ENCODE results near the gene ADAM12. TPM values are rescaled to one million over a fixed set of nuclear protein-coding genes. Genes with fewer than 3 reads are reported as not detected.

Gene ADAM12
- total RNA-seq, 4 donors from 2014 or later = under 0.01 to 60.8 (median 0.64) TPM; not detected in 1

GRCh38 chr10:126397156-126397555, 8.9 kb upstream of the ADAM12 start:
- no peak overlapping the region for H3K4me3 ChIP-seq
- H3K36me3 ChIP-seq = no peaks in the 10 kb centered on the region
- intact Hi-C loops (cut with DNase I; ENCODE audit: low total_unique reads) = no loop called here
- H3K27me3 ChIP-seq = no peaks in the 10 kb centered on the region
- H3K9me3 ChIP-seq = no peaks in the 10 kb centered on the region
- no peak for DNase-seq
- TF ChIP-seq POLR2A (IDR thresholded peaks at IDR 0.05) (no peak), CTCF (IDR thresholded peaks at IDR 0.05) (no peak)
- no peak overlapping the region for H3K27ac ChIP-seq
- H3K4me1 ChIP-seq = no peaks in the 10 kb centered on the region

GRCh38 chr10:126394948-126395347, 6.7 kb upstream of the ADAM12 start:
- intact Hi-C loops (cut with DNase I; ENCODE audit: low total_unique reads) = no loop called here
- no peak overlapping the region for H3K27ac ChIP-seq

GRCh38 chr10:126393076-126393475, 4.8 kb upstream of the ADAM12 start:
- H3K27me3 ChIP-seq = no peaks in the 10 kb centered on the region
- intact Hi-C loops (cut with DNase I; ENCODE audit: low total_unique reads) = no loop called here
- no peak for DNase-seq
- no peaks in the 10 kb centered on the region for H3K4me1 ChIP-seq
- no peaks in the 10 kb centered on the region for H3K36me3 ChIP-seq
- H3K27ac ChIP-seq = no peak overlapping the region
- TF ChIP-seq POLR2A (IDR thresholded peaks at IDR 0.05) = no peak
- H3K9me3 ChIP-seq = no peaks in the 10 kb centered on the region
- H3K4me3 ChIP-seq = no peak overlapping the region

More at GRCh38 chr10:126394948-126395347, 6.7 kb upstream of the ADAM12 start:
- no peaks in the 10 kb centered on the region for H3K36me3 ChIP-seq
- H3K4me3 ChIP-seq = no peak overlapping the region
- no peak for DNase-seq
- no peaks in the 10 kb centered on the region for H3K27me3 ChIP-seq
- TF ChIP-seq POLR2A (IDR thresholded peaks at IDR 0.05) (no peak), CTCF (IDR thresholded peaks at IDR 0.05) (no peak)
- H3K4me1 ChIP-seq = no peaks in the 10 kb centered on the region
- no peaks in the 10 kb centered on the region for H3K9me3 ChIP-seq

- H3K27ac ChIP-seq = no peak overlapping the region
- TF ChIP-seq CTCF (IDR thresholded peaks at IDR 0.05) = no peak
- H3K4me1 ChIP-seq = peaks cover 2 to 6% of the 10 kb centered on the region in 2 donors
- H3K9me3 ChIP-seq = no peaks in the 10 kb centered on the region
- no peaks in the 10 kb centered on the region for H3K27me3 ChIP-seq
- no peak overlapping the region for H3K4me3 ChIP-seq
- no peak for DNase-seq
- intact Hi-C loops (cut with DNase I; ENCODE audit: low total_unique reads) = no loop called here
- no peaks in the 10 kb centered on the region for H3K36me3 ChIP-seq
These were observed 4.2 kb upstream of the ADAM12 start for GRCh38 chr10:126392469-126392868.

- H3K27me3 ChIP-seq = no peaks in the 10 kb centered on the region
- H3K4me3 ChIP-seq = no peak overlapping the region
- H3K9me3 ChIP-seq = no peaks in the 10 kb centered on the region
- no peaks in the 10 kb centered on the region for H3K36me3 ChIP-seq
- intact Hi-C loops (cut with DNase I; ENCODE audit: low total_unique reads) = no loop called here
- peaks cover 6 to 10% of the 10 kb centered on the region in 2 donors for H3K4me1 ChIP-seq
- no peak for TF ChIP-seq CTCF (IDR thresholded peaks at IDR 0.05)
- no peak for TF ChIP-seq POLR2A (IDR thresholded peaks at IDR 0.05)
- DNase-seq = no peak
- no peak overlapping the region for H3K27ac ChIP-seq
These were observed 3.8 kb upstream of the ADAM12 start for GRCh38 chr10:126392068-126392467.

Measured in uterus (tissue), 4 donors.